T-helper 2 cell (primary cell): Measurements from ENCODE around the gene PPIL6.
"Not testable (repeated sequence)": the region's sequence is repeated elsewhere in the genome, so short reads cannot be mapped to it uniquely, and the experiment has no call there.

ENCODE experiments used
- DNase-seq, 5 experiments: peaks; one replicate each; pipeline versions ENCODE4 v3.0.0 to v3.0.0-alpha.2; 2012 to 2022

PPIL6 gene

GRCh38 chr6:109393886-109394281 is 46.5 kb downstream of the PPIL6 start:
- DNase-seq, result no peak

DNA sequence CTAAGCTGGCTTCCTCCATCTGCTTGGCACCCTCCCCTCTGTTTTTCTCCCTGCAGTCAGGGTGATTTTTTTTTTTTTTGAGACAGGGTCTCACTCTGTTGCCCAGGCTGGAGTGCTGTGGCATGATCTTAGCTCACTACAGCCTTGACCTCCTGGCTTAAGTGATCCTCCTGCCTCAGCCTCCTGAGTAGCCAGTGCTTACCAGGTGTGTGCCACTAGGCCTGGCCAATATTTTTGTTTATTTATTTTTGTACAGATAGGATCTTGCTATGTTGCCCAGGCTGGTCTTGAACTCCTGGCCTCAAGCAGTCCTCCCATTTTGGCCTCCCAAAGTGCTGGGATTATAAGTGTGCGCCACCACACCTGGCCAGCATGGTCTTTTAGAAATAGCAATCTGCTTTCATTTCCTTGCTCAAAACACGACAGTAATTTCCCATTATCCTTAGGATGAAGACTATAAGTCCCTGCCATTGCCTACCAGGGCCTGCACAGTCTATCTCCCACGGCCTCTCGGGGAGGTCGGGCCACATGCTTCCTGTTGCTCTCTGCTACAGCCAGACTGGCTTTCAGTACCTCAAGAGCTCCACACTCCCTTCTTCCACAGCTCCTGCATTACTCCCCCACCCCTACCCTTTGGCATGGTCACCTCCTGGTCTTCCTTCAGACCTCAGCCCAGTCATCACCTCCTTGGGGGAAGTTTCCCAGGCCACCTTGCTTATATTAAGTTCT is 47.1 kb downstream of the PPIL6 start:
- DNase-seq, result no peak

- DNase-seq, result no peak
These were observed 50.7 kb downstream of the PPIL6 start for GRCh38 chr6:109389650-109390274.

GRCh38 chr6:109388265-109388664 is 52.2 kb downstream of the PPIL6 start:
- no peak for DNase-seq

DNA sequence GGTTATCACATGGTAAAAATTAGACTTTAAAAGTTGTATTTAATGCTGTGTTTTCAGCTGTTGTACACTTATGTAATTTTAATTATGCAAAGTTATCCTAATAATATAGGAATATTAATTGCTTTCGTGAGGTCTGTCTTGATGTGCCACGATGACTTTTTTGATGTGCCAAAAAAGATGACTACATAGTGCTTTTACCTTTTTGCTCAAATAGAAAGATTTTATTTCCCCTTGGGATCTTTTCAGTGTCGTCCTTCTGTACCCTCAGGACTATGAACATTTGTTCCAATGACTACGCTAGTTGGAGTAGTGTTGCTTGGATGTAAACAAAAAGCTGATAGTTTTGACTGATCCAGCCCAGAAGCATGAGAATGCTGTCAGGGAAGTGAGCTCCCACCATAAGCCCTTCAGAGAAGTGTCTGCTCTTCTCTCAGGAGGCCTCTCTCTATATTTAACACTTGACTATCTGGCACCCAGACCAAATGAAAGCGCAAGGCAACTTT is 56.9 kb downstream of the PPIL6 start:
- no peak for DNase-seq

DNA sequence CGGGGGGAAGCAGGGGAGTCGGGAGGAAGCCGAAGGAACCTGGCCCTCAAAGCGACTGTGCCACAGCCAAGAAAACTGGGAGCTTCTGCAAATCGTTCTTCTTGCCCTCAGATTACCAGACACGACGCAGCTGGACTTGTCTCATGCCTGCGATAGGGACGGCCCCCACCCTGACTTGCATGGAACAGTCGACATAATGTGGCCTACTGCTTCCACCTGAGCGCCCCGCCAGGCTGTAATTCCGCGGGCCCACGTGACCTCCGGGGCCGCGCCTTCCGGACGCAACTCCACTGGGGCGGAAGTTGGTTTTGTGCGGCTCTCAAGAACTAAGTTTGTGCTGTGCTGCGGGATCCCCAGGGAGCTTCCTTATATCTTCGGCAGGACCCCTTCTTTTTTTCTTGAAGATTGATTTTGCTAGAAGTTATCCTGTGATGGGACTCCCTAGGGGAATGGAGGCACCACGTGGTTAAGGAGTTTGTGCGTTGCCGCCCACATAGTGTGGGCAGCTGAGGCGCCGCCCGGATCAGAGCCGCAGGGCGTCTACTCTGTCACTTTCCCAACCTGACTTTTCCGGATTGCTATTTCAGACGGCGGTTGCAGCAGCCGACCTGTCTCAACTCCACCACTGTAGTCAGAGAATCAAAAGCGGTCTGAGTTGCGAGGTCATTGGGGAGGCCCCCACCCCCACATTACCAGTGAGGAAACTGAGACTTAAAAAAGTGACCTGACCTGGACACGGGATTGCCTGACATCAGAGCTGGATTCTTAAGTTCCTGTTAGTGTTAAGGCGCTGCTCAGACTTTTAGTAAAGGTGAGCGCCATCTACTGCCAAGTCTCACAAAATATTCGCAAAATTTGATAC is 57.6 kb downstream of the PPIL6 start:
- DNase-seq, result peak; percentile 79 to 98 (median 88)

GRCh38 chr6:109381747-109382575 is 58.5 kb downstream of the PPIL6 start, which contains the start of gene CD164:
Gene CD164 (minus strand): TSS chr6:109382467. CDS start chr6:109382378, 89 bp downstream.
- peak; percentile 88 to 98 (median 92) for DNase-seq

GRCh38 chr6:109381061-109381746 is 59.2 kb downstream of the PPIL6 start:
- DNase-seq, result peak in 1 of 5 experiments; percentile 60

DNA sequence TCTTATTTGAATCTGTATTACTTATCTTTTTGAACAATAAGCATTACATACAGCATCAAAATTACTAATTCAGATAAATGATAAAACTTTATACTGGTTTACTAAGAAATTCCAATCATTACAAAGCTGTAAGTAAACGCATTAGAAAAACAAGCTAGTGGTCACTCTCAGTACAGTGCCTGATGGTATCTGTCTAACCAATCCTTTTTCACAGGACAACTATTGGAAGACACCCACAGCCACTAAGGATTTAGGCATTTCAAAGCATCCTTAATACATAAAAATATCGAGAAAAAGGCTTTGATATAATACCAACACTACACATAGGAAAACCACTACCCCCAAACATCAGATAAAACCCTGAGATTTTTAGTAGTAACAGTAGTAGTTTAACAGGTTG is 60.7 kb downstream of the PPIL6 start:
- DNase-seq, result peak in 1 of 5 experiments; percentile 44

DNA sequence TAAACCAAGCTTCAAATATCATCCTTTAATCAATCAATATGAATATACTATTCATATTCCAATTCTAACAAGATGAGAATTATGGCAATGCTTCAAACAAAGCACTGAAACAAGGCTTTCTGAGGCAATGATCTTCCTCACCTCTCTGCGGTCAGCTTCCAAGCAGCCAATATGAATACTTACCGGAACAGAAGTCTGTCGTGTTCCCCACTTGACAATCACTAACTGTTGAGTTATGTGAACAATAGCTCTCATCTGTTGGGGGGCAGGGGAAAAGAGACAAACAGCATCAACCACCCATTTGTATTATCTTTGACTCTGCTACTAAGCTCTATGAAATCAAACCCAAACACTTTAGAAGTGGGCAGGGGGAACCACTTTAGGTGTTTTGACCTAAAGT is 62.7 kb downstream of the PPIL6 start:
- no peak for DNase-seq

DNA sequence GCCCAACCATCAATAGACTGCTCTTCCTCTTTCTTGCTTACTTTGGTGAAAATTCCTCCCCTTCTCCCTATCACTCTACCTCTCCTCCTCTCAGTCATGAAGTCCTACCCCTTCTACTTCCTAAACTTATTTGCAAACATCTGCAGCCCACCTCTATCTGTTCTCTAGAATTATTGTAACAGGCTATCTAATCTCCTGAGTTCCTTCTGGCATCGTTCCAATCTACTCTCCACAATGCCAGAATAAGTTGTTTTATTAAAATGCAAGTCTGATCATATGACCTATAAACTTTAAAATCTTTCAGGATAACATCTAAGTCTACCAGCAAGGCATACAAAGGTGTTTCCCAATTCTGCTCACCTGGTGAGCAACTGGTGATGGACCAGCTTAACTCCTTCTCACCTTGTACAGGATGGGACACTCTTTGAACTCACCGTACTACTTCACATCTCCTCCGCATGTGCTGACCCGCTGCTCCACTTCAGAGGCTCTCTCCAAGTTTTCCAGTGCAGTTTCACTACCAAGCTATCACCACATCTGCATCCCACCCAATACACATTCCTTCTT is 66.0 kb downstream of the PPIL6 start:
- no peak for DNase-seq

DNA sequence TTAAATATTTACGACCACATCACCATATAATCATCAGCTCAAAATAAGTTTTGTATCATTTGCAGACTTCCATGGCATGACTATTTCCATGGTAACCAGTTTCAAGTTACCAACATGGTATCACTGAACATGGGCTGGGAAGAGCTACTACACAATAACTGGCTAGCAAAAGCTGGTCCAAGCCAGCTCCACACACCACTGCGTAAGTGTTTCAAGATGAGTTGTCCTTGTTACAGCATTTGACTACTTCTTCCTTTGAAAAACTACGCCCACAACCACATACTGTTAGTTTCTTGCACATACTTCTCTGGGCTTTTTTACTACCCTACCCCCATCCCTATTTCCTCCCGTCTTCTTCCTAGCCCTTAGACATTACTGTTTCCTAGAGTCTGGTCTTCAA is 66.7 kb downstream of the PPIL6 start:
- peak in 2 of 5 experiments; percentile 6 to 95 for DNase-seq

DNA sequence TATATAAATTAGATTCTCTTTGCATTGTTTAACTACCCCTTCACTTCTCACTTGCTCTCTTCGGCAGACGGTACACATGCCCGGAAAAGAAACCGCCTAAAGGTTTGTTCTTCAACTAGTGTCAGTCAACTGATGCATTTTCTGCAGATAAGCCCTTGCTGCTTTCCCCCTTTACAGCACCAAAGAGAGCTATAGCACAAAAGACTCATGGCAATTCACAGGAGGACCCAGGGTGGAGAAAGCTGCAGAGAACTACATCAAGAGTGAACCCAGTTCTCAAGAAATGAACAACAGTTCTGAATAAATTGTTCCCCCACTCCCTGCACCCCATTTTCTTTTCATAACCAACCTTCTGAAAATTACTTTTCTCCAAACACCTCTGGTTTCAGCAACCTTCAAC is 67.1 kb downstream of the PPIL6 start:
- peak in 1 of 5 experiments; percentile 74 for DNase-seq

GRCh38 chr6:109372130-109372529 is 68.3 kb downstream of the PPIL6 start:
- DNase-seq, result no peak

DNA sequence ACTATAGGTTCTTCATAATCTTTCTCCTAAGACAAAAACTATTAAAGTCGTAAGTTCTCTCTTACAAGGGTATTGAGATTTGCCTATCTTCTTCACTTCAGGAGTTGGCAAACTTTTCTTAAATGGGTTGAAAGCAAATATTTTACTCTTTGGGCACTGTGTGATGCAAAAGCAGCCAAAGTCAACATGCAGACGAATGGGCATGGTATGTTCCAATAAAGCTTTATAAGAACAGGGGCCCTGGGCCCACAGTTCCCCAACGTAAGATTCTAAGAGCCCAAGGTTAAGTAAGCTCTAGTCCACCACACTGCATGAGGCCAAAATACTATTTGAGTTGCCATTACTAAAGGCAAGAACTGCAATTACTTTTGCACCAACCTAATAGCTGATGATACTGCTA is 69.6 kb downstream of the PPIL6 start:
- no peak for DNase-seq

- DNase-seq, result no peak
These were observed 70.1 kb downstream of the PPIL6 start for GRCh38 chr6:109370336-109370735.

DNA sequence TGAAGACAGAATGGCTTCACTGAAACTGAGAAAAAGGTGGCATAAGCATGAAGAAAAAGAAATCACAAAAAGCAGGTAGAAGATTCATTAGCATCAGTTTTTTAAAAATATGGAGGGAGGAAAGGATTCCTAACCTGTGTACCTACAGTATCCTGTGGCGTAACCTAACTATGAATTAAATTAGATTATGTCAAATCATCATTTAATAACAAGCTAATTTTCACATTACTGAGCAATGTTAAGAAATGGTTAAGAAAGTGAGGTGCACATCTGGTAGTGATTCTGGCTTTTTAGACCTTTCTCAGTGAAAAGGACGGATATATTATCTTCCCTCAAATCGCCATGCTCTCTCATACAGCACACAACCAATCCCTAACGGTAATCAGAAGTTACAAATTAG is 70.7 kb downstream of the PPIL6 start:
- DNase-seq, result no peak

DNA sequence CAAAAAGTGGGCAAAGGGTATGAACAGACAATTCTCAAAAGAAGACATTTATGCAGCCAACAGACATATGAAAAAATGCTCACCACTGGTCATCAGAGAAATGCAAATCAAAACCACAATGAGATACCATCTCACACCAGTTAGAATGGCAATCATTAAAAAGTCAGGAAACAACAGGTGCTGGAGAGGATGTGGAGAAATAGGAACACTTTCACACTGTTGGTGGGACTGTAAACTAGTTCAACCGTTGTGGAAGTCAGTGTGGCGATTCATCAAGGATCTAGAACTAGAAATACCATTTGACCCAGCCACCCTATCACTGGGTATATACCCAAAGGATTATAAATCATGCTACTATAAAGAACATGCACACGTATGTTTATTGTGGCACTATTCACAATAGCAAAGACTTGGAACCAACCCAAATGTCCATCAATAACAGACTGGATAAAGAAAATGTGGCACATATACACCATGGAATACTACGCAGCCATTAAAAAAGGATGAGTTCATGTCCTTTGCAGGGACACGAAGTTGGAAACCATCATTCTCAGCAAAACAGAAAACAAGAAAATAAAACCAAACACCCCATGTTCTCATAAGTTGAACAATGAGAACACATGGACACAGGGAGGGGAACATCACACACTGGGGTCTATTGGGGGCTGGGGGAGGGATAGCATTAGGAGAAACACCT is 75.9 kb downstream of the PPIL6 start:
- DNase-seq, result not testable (repeated sequence)

- no peak for DNase-seq
These were observed 76.7 kb downstream of the PPIL6 start for GRCh38 chr6:109363753-109364152.

GRCh38 chr6:109362102-109362884 is 78.1 kb downstream of the PPIL6 start:
- no peak for DNase-seq
